Activated B cell treated with CpG ODN at 0.5 μM for 24 hours (primary cell): ENCODE results near the gene OTOS. TPM values are rescaled to one million over a fixed set of nuclear protein-coding genes. Genes with fewer than 3 reads are reported as not detected.

ENCODE experiments used
- ATAC-seq: fragments of 200-7000 bp; cut with Tn5 transposase; one replicate; pipeline ENCODE4 v1.10.0; 2021; ENCODE audit warnings: low read depth, mild to moderate bottlenecking, moderate library complexity
- CTCF ChIA-PET: fragments of 350-600 bp; sonication (Branson Sonifier 250); formaldehyde crosslinking; loops from one replicate; lab custom pipeline; 2021; ENCODE audit warnings: antibody characterized with exemption; lab: Charles Lee
- POLR2A ChIA-PET: fragments of 350-600 bp; sonication (Branson Sonifier 250); formaldehyde crosslinking; loops from one replicate; lab custom pipeline; 2021; ENCODE audit warnings: antibody characterized with exemption; lab: Charles Lee
- DNase-seq: peaks from one replicate; pipeline ENCODE4 v3.0.0; 2022
- H3K27ac Mint-ChIP-seq: one replicate; pipeline ENCODE4 v1.8.0; 2020; ENCODE audit warnings: mixed read lengths
- H3K27me3 Mint-ChIP-seq: one replicate; pipeline ENCODE4 v1.8.0; 2021; ENCODE audit warnings: mixed read lengths
- H3K36me3 Mint-ChIP-seq: one replicate; pipeline ENCODE4 v1.8.0; 2021; ENCODE audit warnings: low read depth, mixed read lengths
- H3K4me1 Mint-ChIP-seq: one replicate; pipeline ENCODE4 v1.8.0; 2021; ENCODE audit warnings: mixed read lengths
- H3K4me3 Mint-ChIP-seq: one replicate; pipeline ENCODE4 v1.8.0; 2020; ENCODE audit warnings: mild to moderate bottlenecking, mixed read lengths
- H3K9me3 Mint-ChIP-seq: one replicate; pipeline ENCODE4 v1.8.0; 2020; ENCODE audit warnings: mixed read lengths
- intact Hi-C: fragments of 100-400 bp; cut with micrococcal nuclease; formaldehyde crosslinking; loops from one replicate; pipeline ENCODE4 v1.15.1; 2024
- total RNA-seq: library from RNA; stranded (reverse); gene quantifications from 2 replicates; pipeline ENCODE4 v1.2.3, GENCODE V29; 2022
- TF ChIP-seq, protein P1 (sequence below): fragments of 200-600 bp; IDR thresholded peaks from one replicate; pipeline ENCODE4 v1.8.0; 2022; ENCODE audit warnings: antibody characterized with exemption, mild to moderate bottlenecking

OTOS gene
- total RNA-seq, 1 donor from 2014 or later = not detected

DNA sequence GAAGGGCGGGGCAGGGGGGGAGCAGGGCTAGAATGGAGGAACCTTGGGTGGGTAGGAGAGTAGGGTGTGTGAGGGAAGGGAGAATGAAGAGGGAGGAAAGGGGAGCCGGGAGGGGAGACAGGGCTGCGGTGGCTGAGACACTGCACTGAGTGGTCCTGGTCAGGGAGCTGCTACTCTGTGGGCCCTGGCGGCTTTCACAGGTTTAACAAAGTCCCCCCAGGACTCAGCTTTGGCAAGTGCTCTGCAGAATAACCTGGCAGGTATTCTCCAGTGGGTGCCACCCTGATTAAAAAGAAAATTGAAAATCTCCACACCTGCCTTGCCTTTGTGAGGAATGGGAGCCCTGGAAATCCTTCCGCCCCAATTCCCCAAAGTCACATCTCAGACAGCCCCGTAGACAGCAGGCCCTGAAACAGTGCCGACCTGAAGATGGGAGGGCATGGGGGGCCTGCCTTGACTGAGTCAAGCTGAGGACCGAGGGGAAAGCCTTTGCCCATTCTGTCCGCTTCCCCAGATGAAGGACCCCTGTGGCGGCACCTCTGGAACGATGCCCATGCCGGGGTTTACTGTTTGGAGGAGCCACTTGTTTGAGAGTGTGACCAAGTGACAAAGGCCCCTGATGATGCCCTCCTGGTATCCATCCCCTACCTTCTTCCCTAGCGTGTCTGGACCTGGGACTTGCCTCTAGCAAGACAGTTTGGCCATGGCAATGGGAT is 43.6 kb upstream of the OTOS start:
- DNase-seq (no peak), ATAC-seq (no peak)
- Mint-ChIP-seq H3K9me3 (peaks cover 8% of the 10 kb centered on the region), H3K4me3 (no peak overlapping the region), H3K36me3 (no peaks in the 10 kb centered on the region), H3K27me3 (peaks cover 8% of the 10 kb centered on the region), H3K4me1 (no peaks in the 10 kb centered on the region), H3K27ac (no peak overlapping the region)
- intact Hi-C loops = no loop called here
- TF ChIP-seq, protein P1, sequence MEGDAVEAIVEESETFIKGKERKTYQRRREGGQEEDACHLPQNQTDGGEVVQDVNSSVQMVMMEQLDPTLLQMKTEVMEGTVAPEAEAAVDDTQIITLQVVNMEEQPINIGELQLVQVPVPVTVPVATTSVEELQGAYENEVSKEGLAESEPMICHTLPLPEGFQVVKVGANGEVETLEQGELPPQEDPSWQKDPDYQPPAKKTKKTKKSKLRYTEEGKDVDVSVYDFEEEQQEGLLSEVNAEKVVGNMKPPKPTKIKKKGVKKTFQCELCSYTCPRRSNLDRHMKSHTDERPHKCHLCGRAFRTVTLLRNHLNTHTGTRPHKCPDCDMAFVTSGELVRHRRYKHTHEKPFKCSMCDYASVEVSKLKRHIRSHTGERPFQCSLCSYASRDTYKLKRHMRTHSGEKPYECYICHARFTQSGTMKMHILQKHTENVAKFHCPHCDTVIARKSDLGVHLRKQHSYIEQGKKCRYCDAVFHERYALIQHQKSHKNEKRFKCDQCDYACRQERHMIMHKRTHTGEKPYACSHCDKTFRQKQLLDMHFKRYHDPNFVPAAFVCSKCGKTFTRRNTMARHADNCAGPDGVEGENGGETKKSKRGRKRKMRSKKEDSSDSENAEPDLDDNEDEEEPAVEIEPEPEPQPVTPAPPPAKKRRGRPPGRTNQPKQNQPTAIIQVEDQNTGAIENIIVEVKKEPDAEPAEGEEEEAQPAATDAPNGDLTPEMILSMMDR = no peak
- ChIA-PET POLR2A (no interaction called here), CTCF (no interaction called here)

DNA sequence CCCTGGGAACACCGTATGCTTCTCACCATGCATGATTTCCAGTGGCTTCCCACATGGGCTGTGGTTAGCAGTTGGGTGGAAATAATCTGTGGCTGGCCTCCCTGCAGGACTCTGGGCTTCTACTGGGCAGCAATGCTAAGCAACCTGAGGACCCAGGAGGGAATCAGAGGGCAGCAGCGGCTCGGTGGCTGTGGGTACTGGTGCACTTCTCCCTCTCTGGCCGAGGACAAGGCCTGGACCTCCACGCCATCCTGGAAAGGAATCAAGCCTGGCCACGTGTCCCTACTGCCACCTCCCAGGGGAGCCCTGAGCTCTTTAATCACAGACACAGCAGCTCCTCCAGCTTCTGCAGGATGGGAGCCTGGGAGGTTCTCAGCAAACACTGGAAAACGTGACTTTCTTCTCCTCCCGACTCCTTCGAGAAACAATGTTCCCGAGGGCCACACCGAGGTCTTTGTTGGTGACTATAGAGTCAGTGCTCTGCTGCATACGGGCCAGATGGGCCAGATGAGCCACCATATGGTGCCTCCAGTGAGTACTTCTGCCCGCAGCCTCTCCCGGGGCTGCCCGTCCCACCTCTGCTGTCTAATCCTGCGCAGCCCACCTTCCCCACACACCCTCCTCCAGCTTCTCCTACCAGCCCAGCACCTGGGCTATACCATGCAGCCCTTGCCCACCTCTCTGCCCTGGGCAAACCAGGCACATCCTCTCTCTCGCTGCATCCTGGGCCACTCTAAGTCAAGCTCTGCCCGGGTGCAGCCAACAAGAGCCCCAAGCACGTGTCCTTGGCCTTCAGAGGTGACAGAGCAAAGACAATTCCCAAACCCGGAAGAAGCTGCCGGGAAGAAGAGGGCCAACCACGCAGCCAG is 42.8 kb upstream of the OTOS start:
- Mint-ChIP-seq H3K27ac (no peak overlapping the region), H3K36me3 (no peaks in the 10 kb centered on the region), H3K27me3 (peaks cover 11% of the 10 kb centered on the region), H3K9me3 (peaks cover 7% of the 10 kb centered on the region), H3K4me1 (no peaks in the 10 kb centered on the region), H3K4me3 (no peak overlapping the region)
- ATAC-seq (no peak), DNase-seq (no peak)
- CTCF ChIA-PET = no interaction called here
- TF ChIP-seq, protein P1 = no peak
- intact Hi-C loops = no loop called here
- POLR2A ChIA-PET = no interaction called here

DNA sequence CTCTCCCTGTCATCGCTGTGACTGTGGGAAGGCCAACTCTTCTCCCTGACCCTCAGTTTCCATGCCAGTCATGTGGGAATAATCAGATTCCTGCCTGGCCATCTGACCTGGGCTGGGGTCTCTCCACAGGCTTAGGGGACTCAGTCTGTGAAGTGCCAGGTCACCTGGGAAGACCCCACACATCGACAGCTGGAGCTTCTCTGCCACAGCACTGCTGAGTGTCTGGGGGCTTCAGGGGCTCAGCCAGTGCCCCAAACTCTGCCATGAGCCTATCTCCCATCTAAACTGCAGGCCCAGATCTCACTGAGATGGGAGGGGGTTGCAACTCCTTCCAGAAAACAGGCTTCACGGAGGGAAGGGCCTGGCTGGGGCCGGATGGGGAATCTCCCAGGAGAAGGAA is 42.0 kb upstream of the OTOS start:
- ATAC-seq = no peak
- intact Hi-C loops = no loop called here
- Mint-ChIP-seq H3K27me3 (peaks cover 11% of the 10 kb centered on the region), H3K36me3 (no peaks in the 10 kb centered on the region), H3K9me3 (no peaks in the 10 kb centered on the region), H3K4me1 (no peaks in the 10 kb centered on the region), H3K27ac (no peak overlapping the region), H3K4me3 (no peak overlapping the region)
- CTCF ChIA-PET = no interaction called here
- POLR2A ChIA-PET = no interaction called here
- DNase-seq = no peak
- TF ChIP-seq, protein P1 = no peak

DNA sequence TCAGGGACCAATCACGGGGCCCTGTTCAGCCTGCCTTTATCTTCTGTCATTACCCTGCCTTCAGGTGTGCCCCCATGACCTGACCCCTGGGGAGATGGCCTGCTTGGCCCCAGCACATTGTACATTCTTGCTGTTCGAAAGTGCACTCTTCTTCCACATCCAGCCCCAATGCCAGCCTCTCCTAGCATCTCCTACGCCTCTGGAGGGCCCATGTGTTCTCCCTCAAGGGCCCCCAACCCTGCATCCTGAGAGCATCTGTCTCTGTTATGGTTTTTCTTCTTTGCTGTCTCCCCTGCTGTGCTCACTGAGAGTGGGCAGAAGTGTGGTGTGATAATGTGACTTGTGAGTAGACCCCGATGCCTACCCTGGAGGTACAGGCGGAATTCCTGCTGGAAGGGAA is 41.5 kb upstream of the OTOS start:
- no peaks in the 10 kb centered on the region for H3K9me3 Mint-ChIP-seq
- ATAC-seq = no peak
- no peaks in the 10 kb centered on the region for H3K4me1 Mint-ChIP-seq
- H3K27me3 Mint-ChIP-seq = peaks cover 11% of the 10 kb centered on the region
- no peak overlapping the region for H3K4me3 Mint-ChIP-seq
- no peak overlapping the region for H3K27ac Mint-ChIP-seq
- ChIA-PET CTCF (no interaction called here), POLR2A (no interaction called here)
- intact Hi-C loops = no loop called here
- TF ChIP-seq, protein P1 = no peak
- no peaks in the 10 kb centered on the region for H3K36me3 Mint-ChIP-seq
- DNase-seq = no peak

DNA sequence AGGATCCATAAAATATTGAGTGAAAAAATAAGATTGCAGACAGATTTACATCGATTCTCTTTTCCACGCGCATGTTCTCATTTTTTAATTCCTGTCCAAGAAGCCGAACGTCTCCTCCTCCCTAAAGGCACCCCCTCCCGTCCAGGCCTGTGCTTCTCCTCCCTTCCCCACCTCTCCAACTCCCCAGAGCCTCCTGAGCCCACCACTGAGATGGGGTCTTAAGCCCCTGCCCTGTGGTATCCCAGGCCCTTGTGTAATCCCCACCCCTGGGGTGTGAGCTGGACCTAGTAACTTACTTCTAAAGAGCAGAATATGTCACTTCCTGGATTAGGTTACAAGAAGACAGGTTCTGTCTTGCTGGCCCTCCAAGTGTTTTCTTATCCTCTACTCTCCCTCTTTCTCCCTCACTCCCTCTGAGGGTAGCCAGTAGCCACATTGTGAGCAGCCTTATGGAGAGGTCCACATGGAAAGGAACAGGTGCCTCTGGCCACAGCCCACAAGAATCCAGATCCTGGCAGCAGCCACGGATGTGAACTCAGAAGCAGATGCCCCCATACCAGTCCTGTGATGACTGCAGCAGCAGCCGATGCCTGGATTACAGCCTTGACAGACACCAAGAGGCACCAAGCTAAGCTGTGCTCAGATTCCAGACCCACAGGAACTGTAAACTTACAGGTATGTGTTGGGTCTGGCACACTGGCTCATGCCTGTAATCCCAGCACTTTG is 39.6 kb upstream of the OTOS start:
- Mint-ChIP-seq H3K4me3 (no peak overlapping the region), H3K4me1 (no peaks in the 10 kb centered on the region), H3K27me3 (peaks cover 20% of the 10 kb centered on the region), H3K9me3 (no peaks in the 10 kb centered on the region), H3K27ac (no peak overlapping the region), H3K36me3 (no peaks in the 10 kb centered on the region)
- CTCF ChIA-PET = no interaction called here
- POLR2A ChIA-PET = no interaction called here
- DNase-seq (no peak), ATAC-seq (no peak)
- TF ChIP-seq, protein P1 = no peak
- intact Hi-C loops = no loop called here
